H54 (cell line): Measurements from ENCODE around the gene ANKS1A.

Source experiments
- DNase-seq: peaks from one replicate; pipeline ENCODE4 v3.0.0; 2011; ENCODE audit warnings: low spot score, mixed read lengths; ENCODE audit not compliant: insufficient read length
- FAIRE-seq: peaks from 3 replicates; lab custom pipeline; 2011; peaks lifted over from hg19 to GRCh38; lab: Jason Lieb, UNC
- POLR2A ChIP-seq: IDR thresholded peaks from 2 replicates; pipeline ENCODE4 v1.6.1; 2011; ENCODE audit warnings: low read depth, mild to moderate bottlenecking, low read length

Gene ANKS1A

DNA sequence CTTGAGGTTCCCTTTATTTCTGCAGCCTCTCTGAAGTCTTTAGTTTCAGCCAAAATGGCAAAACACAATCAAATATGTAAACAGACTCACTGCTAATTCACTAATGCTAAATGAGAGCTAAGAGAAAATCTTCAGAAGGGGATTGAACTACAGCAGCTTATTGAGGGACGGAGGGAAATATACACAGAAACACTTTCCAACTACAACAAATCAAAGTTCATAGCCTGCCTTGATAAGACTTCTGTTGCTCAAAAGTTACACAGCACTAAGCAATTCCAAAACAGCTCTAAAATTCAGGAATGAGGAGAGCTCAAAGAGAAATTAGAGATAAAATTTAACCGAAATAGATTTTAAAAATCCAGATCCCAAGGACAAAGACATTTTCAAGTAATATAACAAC, 250.4 kb downstream of the ANKS1A start:
- TF ChIP-seq POLR2A, result no peak
- FAIRE-seq, result peak; percentile 45
- no peak for DNase-seq

DNA sequence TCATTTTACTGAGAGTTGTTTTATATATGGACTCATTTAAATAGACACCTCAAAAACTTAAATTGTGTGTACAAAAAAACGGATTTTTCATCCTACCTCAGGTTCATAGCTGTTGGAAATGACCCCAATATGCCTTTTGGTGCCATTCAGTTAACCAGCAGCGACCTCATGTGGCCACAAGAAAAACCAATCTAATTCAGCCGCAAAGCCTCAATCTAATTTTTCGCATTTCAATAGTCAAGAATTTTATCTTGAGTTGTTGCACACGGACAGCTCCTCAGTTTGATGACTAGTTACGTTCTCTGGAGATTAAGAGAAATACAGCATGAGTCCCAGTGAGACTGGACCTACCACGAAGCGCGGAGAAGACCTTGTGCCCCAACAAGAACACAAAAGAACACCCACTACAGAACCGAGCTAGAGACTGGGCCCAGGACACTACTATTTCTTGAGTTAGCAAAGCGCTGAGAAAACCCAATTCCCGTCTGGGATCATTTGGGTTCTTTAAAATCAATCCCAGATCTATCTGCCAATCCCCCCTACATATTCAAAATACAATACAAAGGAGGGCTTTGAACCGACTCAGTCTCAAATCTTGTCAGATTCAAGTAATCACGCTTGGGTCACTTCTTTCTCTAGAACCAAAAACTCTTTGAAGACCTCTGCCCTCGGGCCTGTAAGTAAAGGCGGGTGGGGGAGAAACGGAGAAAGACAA, 251.0 kb downstream of the ANKS1A start:
- peak; percentile 95 for FAIRE-seq
- TF ChIP-seq POLR2A, result no peak
- no peak for DNase-seq

DNA sequence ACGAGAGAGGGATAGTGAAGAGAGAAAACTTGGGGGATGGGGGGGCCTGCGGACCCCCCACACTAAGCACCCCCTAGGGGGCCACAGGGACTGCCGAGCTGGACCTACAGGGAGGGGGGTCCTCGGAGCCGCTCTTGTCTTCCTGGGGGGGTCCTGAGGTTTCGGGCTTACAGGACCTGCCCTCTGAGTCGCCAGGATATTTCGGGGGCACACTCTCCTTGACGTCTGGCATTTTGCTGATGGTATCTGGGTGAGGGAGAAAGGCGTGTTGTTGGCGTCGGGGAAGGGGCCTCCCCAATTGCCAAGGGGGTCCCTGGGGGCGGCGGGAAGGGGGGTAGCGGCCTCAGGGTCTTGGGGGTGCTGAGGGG, 251.6 kb downstream of the ANKS1A start:
- no peak for TF ChIP-seq POLR2A
- DNase-seq (no peak), FAIRE-seq (no peak)
